GM23338 (cell line): ENCODE measurements around the gene TNK2. TPM values are rescaled to one million over a fixed set of nuclear protein-coding genes. Genes with fewer than 3 reads are reported as not detected.
"Not testable (repeated sequence)": the region's sequence is repeated elsewhere in the genome, so short reads cannot be mapped to it uniquely, and the experiment has no call there.

ENCODE experiments used
- ATAC-seq: fragments of 200-7000 bp; cut with Tn5 transposase; 3 replicates; pipeline ENCODE4 v1.9.1; 2020
- DNase-seq: peaks from one replicate; pipeline ENCODE4 v3.0.0-alpha.2; 2015; ENCODE audit warnings: low spot score
- H2AFZ ChIP-seq: fragments of 200-600 bp; sonication (generic); 2 replicates; pipeline ENCODE4 v1.8.0; 2016; ENCODE audit warnings: antibody characterized with exemption, mild to moderate bottlenecking, moderate library complexity
- H3F3A ChIP-seq: fragments of 200-600 bp; sonication (generic); replicated peaks from 2 replicates; pipeline ENCODE4 v1.8.0; 2017; ENCODE audit warnings: antibody characterized with exemption, mixed run types, low read depth
- H3K27ac ChIP-seq: fragments of 200-600 bp; sonication (generic); 2 replicates; pipeline ENCODE4 v1.6.1; 2016; ENCODE audit warnings: low read depth
- H3K27me3 ChIP-seq: fragments of 200-600 bp; sonication (generic); 2 replicates; pipeline ENCODE4 v1.8.0; 2016; ENCODE audit warnings: mild to moderate bottlenecking, mixed run types, moderate library complexity; ENCODE audit not compliant: insufficient read depth
- H3K36me3 ChIP-seq: fragments of 200-600 bp; sonication (generic); 2 replicates; pipeline ENCODE4 v1.8.0; 2016; ENCODE audit warnings: mild to moderate bottlenecking; ENCODE audit not compliant: insufficient read depth
- H3K4me1 ChIP-seq: fragments of 200-600 bp; sonication (generic); 2 replicates; pipeline ENCODE4 v1.8.0; 2016; ENCODE audit warnings: mild to moderate bottlenecking, moderate library complexity; ENCODE audit not compliant: insufficient read depth
- H3K4me2 ChIP-seq: fragments of 200-600 bp; sonication (generic); 2 replicates; pipeline ENCODE4 v1.7.1; 2017; ENCODE audit warnings: mixed run types
- H3K4me3 ChIP-seq: fragments of 200-600 bp; sonication (generic); 2 replicates; pipeline ENCODE4 v1.6.1; 2016; ENCODE audit warnings: mixed run types
- H3K79me2 ChIP-seq: fragments of 200-600 bp; sonication (generic); replicated peaks from 2 replicates; pipeline ENCODE4 v1.8.0; 2017; ENCODE audit warnings: mild to moderate bottlenecking; ENCODE audit not compliant: insufficient read depth
- H3K9me2 ChIP-seq: fragments of 200-600 bp; sonication (generic); 2 replicates; pipeline ENCODE4 v1.8.0; 2017; ENCODE audit not compliant: insufficient read depth
- H4K20me1 ChIP-seq: fragments of 200-600 bp; sonication (generic); replicated peaks from 2 replicates; pipeline ENCODE4 v1.8.0; 2017; ENCODE audit warnings: mild to moderate bottlenecking; ENCODE audit not compliant: insufficient read depth
- H3K27ac Mint-ChIP-seq: 2 replicates; pipeline ENCODE4 v1.8.0; 2020; ENCODE audit warnings: inconsistent platforms, mild to moderate bottlenecking, moderate library complexity, mixed read lengths
- H3K27me3 Mint-ChIP-seq: 3 replicates; pipeline ENCODE4 v1.8.0; 2022; ENCODE audit warnings: low read depth, mild to moderate bottlenecking, moderate library complexity, mixed read lengths, inconsistent platforms; ENCODE audit not compliant: insufficient read depth, poor library complexity
- H3K36me3 Mint-ChIP-seq: 3 replicates; pipeline ENCODE4 v1.8.0; 2021; ENCODE audit warnings: low read depth, mild to moderate bottlenecking, inconsistent platforms, moderate library complexity, mixed read lengths
- H3K4me1 Mint-ChIP-seq: 3 replicates; pipeline ENCODE4 v1.8.0; 2020; ENCODE audit warnings: mild to moderate bottlenecking, inconsistent platforms, mixed read lengths
- H3K4me3 Mint-ChIP-seq: 3 replicates; pipeline ENCODE4 v1.8.0; 2021; ENCODE audit warnings: moderate library complexity, mild to moderate bottlenecking, inconsistent platforms, mixed read lengths
- H3K9me3 Mint-ChIP-seq: 3 replicates; pipeline ENCODE4 v1.8.0; 2020; ENCODE audit warnings: moderate library complexity, mild to moderate bottlenecking, inconsistent platforms, mixed read lengths
- CREB1 ChIP-seq: fragments of 250-450 bp; sonication (Bioruptor Pico); IDR thresholded peaks from 2 replicates; pipeline ENCODE4 v1.5.0; 2020; ENCODE audit warnings: low read depth, mild to moderate bottlenecking, moderate library complexity
- EZH2phosphoT487 ChIP-seq: fragments of 200-600 bp; sonication (generic); IDR thresholded peaks from one replicate; pipeline ENCODE4 v1.8.1; 2018; ENCODE audit warnings: antibody characterized with exemption; ENCODE audit not compliant: unreplicated experiment
- JUNB ChIP-seq: IDR thresholded peaks from one replicate; pipeline ENCODE4 v1.6.1; 2016; ENCODE audit warnings: antibody characterized with exemption; ENCODE audit not compliant: unreplicated experiment
- NANOG ChIP-seq: IDR thresholded peaks from 2 replicates; pipeline ENCODE4 v1.6.1; 2016; ENCODE audit warnings: antibody characterized with exemption, borderline replicate concordance
- POLR2AphosphoS5 ChIP-seq: IDR thresholded peaks from 2 replicates; pipeline ENCODE4 v1.6.1; 2016; ENCODE audit warnings: antibody characterized with exemption, low read depth
- STAT1 ChIP-seq: IDR thresholded peaks from one replicate; pipeline ENCODE4 v1.6.1; 2016; ENCODE audit warnings: antibody characterized with exemption; ENCODE audit not compliant: unreplicated experiment
- ZNF114 ChIP-seq: fragments of 250-450 bp; sonication (Bioruptor Pico); IDR thresholded peaks from 2 replicates; pipeline ENCODE4 v1.5.0; 2020; ENCODE audit warnings: mild to moderate bottlenecking, moderate library complexity
- ZNF331 ChIP-seq: fragments of 250-450 bp; sonication (Bioruptor Pico); IDR thresholded peaks from 2 replicates; pipeline ENCODE4 v1.5.0; 2020; ENCODE audit warnings: low read depth, mild to moderate bottlenecking, moderate library complexity
- polyA plus RNA-seq: library from polyadenylated mRNA; unstranded; fragments of >200 nt; fragmentation: Nextera tagmentation; extraction: Ambion mirVana; gene quantifications from 2 replicates; pipeline ENCODE4 v1.2.1, GENCODE V29; 2016
- total RNA-seq: library from RNA; depleted of rRNA; stranded (reverse); fragments of >200 nt; shearing (Covaris generic); gene quantifications from 2 replicates; pipeline ENCODE4 v1.2.3, GENCODE V29; 2014
- TF ChIP-seq, protein P1 (sequence below): fragments of 250-450 bp; sonication (Bioruptor Pico); IDR thresholded peaks from 2 replicates; pipeline ENCODE4 v1.5.0; 2020; ENCODE audit warnings: mild to moderate bottlenecking, moderate library complexity
- TF ChIP-seq, protein P2 (sequence below): IDR thresholded peaks from 2 replicates; pipeline ENCODE4 v1.6.1; 2016; ENCODE audit warnings: antibody characterized with exemption
- TF ChIP-seq, protein P3 (sequence below): IDR thresholded peaks from one replicate; pipeline ENCODE4 v1.6.1; 2018; ENCODE audit warnings: antibody characterized with exemption; ENCODE audit not compliant: unreplicated experiment

TNK2 gene
- total and polyA plus RNA-seq, 2 experiments from 2014 or later: 10.0 to 22.5 TPM

DNA sequence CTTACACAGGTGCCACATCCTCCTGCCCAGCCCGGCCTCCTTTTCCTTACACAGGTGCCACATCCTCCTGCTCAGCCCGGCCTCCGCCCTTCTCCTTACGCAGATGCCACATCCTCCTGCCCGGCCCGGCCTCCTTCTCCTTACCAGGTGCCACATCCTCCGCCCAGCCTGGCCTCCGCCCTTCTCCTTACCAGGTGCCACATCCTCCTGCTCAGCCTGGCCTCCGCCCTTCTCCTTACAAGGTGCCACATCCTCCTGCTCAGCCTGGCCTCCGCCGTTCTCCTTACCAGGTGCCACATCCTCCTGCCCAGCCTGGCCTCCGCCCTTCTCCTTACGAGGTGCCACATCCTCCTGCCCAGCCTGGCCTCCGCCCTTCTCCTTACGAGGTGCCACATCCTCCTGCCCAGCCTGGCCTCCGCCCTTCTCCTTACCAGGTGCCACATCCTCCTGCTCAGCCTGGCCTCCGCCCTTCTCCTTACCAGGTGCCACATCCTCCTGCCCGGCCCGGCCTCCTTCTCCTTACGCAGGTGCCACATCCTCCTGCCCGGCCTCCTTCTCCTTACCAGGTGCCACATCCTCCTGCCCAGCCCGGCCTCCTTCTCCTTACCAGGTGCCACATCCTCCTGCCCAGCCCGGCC, 92.0 kb downstream of the TNK2 start:
- H3K27ac ChIP-seq, H3K4me3 Mint-ChIP-seq, H3K9me3 Mint-ChIP-seq, H3K4me3 ChIP-seq, H2AFZ ChIP-seq, H3K4me1 Mint-ChIP-seq, DNase-seq, H3K9me2 ChIP-seq, H4K20me1 ChIP-seq, H3K4me2 ChIP-seq, H3K27me3 ChIP-seq, H3K27ac Mint-ChIP-seq, H3K36me3 Mint-ChIP-seq, ATAC-seq, H3K36me3 ChIP-seq, H3K79me2 ChIP-seq, H3K4me1 ChIP-seq, H3F3A ChIP-seq: not testable (repeated sequence)
- peaks cover 13% of the 10 kb centered on the region for H3K27me3 Mint-ChIP-seq

DNA sequence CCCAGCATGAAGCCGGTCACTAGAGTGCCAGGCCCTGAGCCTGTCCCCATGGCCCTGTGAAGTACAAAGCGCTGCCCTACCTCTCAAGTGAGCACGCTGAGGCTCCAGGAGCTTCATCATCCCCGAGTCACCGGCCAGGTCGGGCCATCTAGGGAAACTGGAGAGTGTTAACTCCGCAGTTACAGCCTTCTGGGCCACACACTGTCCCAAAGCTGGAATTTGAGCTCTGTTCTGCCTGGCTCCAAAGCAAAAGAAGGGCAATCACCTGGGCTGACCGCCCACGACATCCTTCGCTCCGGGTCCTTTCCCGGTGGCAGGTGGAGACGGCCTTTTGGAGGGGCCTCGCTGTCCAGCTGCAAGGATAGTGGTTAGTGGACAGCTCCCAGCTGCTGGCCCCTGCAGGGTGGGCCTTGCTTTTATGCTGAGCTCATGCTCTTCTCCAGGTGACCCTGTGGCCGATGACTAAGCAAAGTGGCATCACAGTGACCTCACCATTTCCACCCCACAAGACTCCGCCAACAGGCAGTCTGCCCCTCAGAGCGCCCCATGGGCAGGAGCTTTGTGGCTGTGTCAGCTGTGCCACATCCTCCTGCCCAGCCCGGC, 93.1 kb downstream of the TNK2 start:
- H4K20me1 ChIP-seq: no peaks in the 10 kb centered on the region
- H3K79me2 ChIP-seq: no peaks in the 10 kb centered on the region
- ATAC-seq (no peak), DNase-seq (no peak)
- Mint-ChIP-seq H3K4me1 (peaks cover 11% of the 10 kb centered on the region), H3K4me3 (no peak overlapping the region), H3K9me3 (no peaks in the 10 kb centered on the region), H3K27me3 (peaks cover 16% of the 10 kb centered on the region), H3K27ac (no peak overlapping the region), H3K36me3 (no peaks in the 10 kb centered on the region; the same call in 2 of the 3 replicates)
- H3K4me1 ChIP-seq: peaks cover 12% of the 10 kb centered on the region; the same call in 1 of the 2 replicates
- H3K27me3 ChIP-seq: no peaks in the 10 kb centered on the region
- no peaks in the 10 kb centered on the region for H3K9me2 ChIP-seq
- no peak overlapping the region for H3K27ac ChIP-seq
- no peaks in the 10 kb centered on the region for H3F3A ChIP-seq
- H2AFZ ChIP-seq: no peak overlapping the region
- no peak overlapping the region for H3K4me2 ChIP-seq
- H3K36me3 ChIP-seq: no peaks in the 10 kb centered on the region
- H3K4me3 ChIP-seq: no peak overlapping the region
- TF ChIP-seq NANOG: no peak
- TF ChIP-seq, protein P1, sequence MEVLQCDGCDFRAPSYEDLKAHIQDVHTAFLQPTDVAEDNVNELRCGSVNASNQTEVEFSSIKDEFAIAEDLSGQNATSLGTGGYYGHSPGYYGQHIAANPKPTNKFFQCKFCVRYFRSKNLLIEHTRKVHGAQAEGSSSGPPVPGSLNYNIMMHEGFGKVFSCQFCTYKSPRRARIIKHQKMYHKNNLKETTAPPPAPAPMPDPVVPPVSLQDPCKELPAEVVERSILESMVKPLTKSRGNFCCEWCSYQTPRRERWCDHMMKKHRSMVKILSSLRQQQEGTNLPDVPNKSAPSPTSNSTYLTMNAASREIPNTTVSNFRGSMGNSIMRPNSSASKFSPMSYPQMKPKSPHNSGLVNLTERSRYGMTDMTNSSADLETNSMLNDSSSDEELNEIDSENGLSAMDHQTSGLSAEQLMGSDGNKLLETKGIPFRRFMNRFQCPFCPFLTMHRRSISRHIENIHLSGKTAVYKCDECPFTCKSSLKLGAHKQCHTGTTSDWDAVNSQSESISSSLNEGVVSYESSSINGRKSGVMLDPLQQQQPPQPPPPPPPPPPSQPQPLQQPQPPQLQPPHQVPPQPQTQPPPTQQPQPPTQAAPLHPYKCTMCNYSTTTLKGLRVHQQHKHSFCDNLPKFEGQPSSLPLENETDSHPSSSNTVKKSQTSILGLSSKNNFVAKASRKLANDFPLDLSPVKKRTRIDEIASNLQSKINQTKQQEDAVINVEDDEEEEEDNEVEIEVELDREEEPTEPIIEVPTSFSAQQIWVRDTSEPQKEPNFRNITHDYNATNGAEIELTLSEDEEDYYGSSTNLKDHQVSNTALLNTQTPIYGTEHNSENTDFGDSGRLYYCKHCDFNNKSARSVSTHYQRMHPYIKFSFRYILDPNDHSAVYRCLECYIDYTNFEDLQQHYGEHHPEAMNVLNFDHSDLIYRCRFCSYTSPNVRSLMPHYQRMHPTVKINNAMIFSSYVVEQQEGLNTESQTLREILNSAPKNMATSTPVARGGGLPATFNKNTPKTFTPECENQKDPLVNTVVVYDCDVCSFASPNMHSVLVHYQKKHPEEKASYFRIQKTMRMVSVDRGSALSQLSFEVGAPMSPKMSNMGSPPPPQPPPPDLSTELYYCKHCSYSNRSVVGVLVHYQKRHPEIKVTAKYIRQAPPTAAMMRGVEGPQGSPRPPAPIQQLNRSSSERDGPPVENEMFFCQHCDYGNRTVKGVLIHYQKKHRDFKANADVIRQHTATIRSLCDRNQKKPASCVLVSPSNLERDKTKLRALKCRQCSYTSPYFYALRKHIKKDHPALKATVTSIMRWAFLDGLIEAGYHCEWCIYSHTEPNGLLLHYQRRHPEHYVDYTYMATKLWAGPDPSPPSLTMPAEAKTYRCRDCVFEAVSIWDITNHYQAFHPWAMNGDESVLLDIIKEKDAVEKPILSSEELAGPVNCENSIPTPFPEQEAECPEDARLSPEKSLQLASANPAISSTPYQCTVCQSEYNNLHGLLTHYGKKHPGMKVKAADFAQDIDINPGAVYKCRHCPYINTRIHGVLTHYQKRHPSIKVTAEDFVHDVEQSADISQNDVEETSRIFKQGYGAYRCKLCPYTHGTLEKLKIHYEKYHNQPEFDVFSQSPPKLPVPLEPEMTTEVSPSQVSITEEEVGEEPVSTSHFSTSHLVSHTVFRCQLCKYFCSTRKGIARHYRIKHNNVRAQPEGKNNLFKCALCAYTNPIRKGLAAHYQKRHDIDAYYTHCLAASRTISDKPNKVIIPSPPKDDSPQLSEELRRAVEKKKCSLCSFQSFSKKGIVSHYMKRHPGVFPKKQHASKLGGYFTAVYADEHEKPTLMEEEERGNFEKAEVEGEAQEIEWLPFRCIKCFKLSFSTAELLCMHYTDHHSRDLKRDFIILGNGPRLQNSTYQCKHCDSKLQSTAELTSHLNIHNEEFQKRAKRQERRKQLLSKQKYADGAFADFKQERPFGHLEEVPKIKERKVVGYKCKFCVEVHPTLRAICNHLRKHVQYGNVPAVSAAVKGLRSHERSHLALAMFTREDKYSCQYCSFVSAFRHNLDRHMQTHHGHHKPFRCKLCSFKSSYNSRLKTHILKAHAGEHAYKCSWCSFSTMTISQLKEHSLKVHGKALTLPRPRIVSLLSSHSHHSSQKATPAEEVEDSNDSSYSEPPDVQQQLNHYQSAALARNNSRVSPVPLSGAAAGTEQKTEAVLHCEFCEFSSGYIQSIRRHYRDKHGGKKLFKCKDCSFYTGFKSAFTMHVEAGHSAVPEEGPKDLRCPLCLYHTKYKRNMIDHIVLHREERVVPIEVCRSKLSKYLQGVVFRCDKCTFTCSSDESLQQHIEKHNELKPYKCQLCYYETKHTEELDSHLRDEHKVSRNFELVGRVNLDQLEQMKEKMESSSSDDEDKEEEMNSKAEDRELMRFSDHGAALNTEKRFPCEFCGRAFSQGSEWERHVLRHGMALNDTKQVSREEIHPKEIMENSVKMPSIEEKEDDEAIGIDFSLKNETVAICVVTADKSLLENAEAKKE (CRISPR knock-in tag): no peak
- no peak for TF ChIP-seq STAT1
- TF ChIP-seq EZH2phosphoT487: no peak
- TF ChIP-seq ZNF114: no peak
- TF ChIP-seq ZNF331 (CRISPR knock-in tag): no peak
- TF ChIP-seq, protein P2, sequence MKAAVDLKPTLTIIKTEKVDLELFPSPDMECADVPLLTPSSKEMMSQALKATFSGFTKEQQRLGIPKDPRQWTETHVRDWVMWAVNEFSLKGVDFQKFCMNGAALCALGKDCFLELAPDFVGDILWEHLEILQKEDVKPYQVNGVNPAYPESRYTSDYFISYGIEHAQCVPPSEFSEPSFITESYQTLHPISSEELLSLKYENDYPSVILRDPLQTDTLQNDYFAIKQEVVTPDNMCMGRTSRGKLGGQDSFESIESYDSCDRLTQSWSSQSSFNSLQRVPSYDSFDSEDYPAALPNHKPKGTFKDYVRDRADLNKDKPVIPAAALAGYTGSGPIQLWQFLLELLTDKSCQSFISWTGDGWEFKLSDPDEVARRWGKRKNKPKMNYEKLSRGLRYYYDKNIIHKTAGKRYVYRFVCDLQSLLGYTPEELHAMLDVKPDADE: no peak
- TF ChIP-seq POLR2AphosphoS5: no peak
- no peak for TF ChIP-seq JUNB
- TF ChIP-seq, protein P3, sequence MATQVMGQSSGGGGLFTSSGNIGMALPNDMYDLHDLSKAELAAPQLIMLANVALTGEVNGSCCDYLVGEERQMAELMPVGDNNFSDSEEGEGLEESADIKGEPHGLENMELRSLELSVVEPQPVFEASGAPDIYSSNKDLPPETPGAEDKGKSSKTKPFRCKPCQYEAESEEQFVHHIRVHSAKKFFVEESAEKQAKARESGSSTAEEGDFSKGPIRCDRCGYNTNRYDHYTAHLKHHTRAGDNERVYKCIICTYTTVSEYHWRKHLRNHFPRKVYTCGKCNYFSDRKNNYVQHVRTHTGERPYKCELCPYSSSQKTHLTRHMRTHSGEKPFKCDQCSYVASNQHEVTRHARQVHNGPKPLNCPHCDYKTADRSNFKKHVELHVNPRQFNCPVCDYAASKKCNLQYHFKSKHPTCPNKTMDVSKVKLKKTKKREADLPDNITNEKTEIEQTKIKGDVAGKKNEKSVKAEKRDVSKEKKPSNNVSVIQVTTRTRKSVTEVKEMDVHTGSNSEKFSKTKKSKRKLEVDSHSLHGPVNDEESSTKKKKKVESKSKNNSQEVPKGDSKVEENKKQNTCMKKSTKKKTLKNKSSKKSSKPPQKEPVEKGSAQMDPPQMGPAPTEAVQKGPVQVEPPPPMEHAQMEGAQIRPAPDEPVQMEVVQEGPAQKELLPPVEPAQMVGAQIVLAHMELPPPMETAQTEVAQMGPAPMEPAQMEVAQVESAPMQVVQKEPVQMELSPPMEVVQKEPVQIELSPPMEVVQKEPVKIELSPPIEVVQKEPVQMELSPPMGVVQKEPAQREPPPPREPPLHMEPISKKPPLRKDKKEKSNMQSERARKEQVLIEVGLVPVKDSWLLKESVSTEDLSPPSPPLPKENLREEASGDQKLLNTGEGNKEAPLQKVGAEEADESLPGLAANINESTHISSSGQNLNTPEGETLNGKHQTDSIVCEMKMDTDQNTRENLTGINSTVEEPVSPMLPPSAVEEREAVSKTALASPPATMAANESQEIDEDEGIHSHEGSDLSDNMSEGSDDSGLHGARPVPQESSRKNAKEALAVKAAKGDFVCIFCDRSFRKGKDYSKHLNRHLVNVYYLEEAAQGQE: no peak
- no peak for TF ChIP-seq CREB1 (CRISPR knock-in tag)
